T-helper 1 cell (primary cell): ENCODE measurements around the gene GRIK3.

Experiments
- DNase-seq, 5 donors: peaks; one replicate each; pipeline ENCODE4 v3.0.0-alpha.2; 2012 to 2020

Gene GRIK3

GRCh38 chr1:36871146-36871971, 163.0 kb downstream of the GRIK3 start:
- no peak for DNase-seq

- no peak for DNase-seq
Measured at GRCh38 chr1:36869826-36870225, 164.5 kb downstream of the GRIK3 start.

GRCh38 chr1:36869054-36869453, 165.3 kb downstream of the GRIK3 start:
- no peak for DNase-seq

- DNase-seq: no peak
Measured at GRCh38 chr1:36867575-36867974, 166.7 kb downstream of the GRIK3 start.

- DNase-seq: no peak
Measured at GRCh38 chr1:36866169-36866814, 168.0 kb downstream of the GRIK3 start.

GRCh38 chr1:36865602-36865900, 168.8 kb downstream of the GRIK3 start:
- DNase-seq: no peak

- no peak for DNase-seq
Measured at GRCh38 chr1:36864823-36865601, 169.3 kb downstream of the GRIK3 start.

- DNase-seq: peak in 1 of 5 donors; percentile 6
Measured at GRCh38 chr1:36864182-36864822, 170.0 kb downstream of the GRIK3 start.

GRCh38 chr1:36863500-36863899, 170.8 kb downstream of the GRIK3 start:
- DNase-seq: no peak

- no peak for DNase-seq
Measured at GRCh38 chr1:36863061-36863460, 171.3 kb downstream of the GRIK3 start.

- no peak for DNase-seq
Measured at GRCh38 chr1:36861375-36861774, 172.9 kb downstream of the GRIK3 start.

- DNase-seq: no peak
Measured at GRCh38 chr1:36859926-36860325, 174.4 kb downstream of the GRIK3 start.

- no peak for DNase-seq
Measured at GRCh38 chr1:36858981-36859380, 175.3 kb downstream of the GRIK3 start.

GRCh38 chr1:36858553-36858952, 175.8 kb downstream of the GRIK3 start:
- no peak for DNase-seq

- DNase-seq: no peak
Measured at GRCh38 chr1:36857754-36858153, 176.6 kb downstream of the GRIK3 start.

- no peak for DNase-seq
Measured at GRCh38 chr1:36855699-36856494, 178.4 kb downstream of the GRIK3 start.

GRCh38 chr1:36853638-36854037, 180.7 kb downstream of the GRIK3 start:
- no peak for DNase-seq

- DNase-seq: no peak
Measured at GRCh38 chr1:36852586-36852985, 181.7 kb downstream of the GRIK3 start.

GRCh38 chr1:36851595-36851994, 182.7 kb downstream of the GRIK3 start:
- no peak for DNase-seq

GRCh38 chr1:36851087-36851486, 183.2 kb downstream of the GRIK3 start:
- no peak for DNase-seq

- no peak for DNase-seq
Measured at GRCh38 chr1:36849956-36850355, 184.4 kb downstream of the GRIK3 start.

- no peak for DNase-seq
Measured at GRCh38 chr1:36847761-36848160, 186.6 kb downstream of the GRIK3 start.
